ENCODE measurements around the gene FOXP1.

The FOXP1 gene

GRCh38 chr3:71127844-71128243 is 455.7 kb downstream of the FOXP1 start:
- H4K20me1 ChIP-seq (ENCODE audit: low read depth, low read length): no peaks in the 10 kb centered on the region
- peak overlapping the region; percentile 92 for H3K4me2 ChIP-seq (ENCODE audit: low read depth, low read length, poor library complexity, severe bottlenecking)
- H3F3A ChIP-seq (ENCODE audit: insufficient read depth): no peaks in the 10 kb centered on the region; the same call in 1 of the 2 replicates
- no peak overlapping the region; the same call in 1 of the 2 replicates for H3K9ac ChIP-seq (ENCODE audit: low read length)
- no peak overlapping the region for H3K4me3 ChIP-seq (ENCODE audit: insufficient read depth, low read length, poor library complexity, severe bottlenecking)
- H3K9me3 ChIP-seq (ENCODE audit: insufficient read depth, low read length): no peaks in the 10 kb centered on the region
- no peak overlapping the region for H2AFZ ChIP-seq (ENCODE audit: low read depth, low read length, severe bottlenecking)
- H3K36me3 ChIP-seq (ENCODE audit: low read length): no peaks in the 10 kb centered on the region
- TF ChIP-seq EZH2phosphoT487 (conservative IDR thresholded peaks at IDR 0.05; ENCODE audit: low read length) (no peak), CTCF (IDR thresholded peaks at IDR 0.05; ENCODE audit: insufficient read depth, low read length, poor library complexity, severe bottlenecking) (no peak)
- H3K27me3 ChIP-seq (ENCODE audit: low read length): no peaks in the 10 kb centered on the region
- peaks cover 57% of the 10 kb centered on the region for H3K79me2 ChIP-seq (ENCODE audit: insufficient read depth, low read length)
- no peak overlapping the region for H3K27ac ChIP-seq (ENCODE audit: low read depth, low read length)
- no peaks in the 10 kb centered on the region for H3K9me2 ChIP-seq (replicated peaks; ENCODE audit: insufficient read depth, low read length)

GRCh38 chr3:71127052-71127831 is 456.3 kb downstream of the FOXP1 start:
- no peaks in the 10 kb centered on the region for H3K27me3 ChIP-seq (ENCODE audit: low read length)
- TF ChIP-seq EZH2phosphoT487 (conservative IDR thresholded peaks at IDR 0.05; ENCODE audit: low read length): no peak
- no peak for TF ChIP-seq CTCF (IDR thresholded peaks at IDR 0.05; ENCODE audit: insufficient read depth, low read length, poor library complexity, severe bottlenecking)
- peak overlapping the region; percentile 92 for H3K4me2 ChIP-seq (ENCODE audit: low read depth, low read length, poor library complexity, severe bottlenecking)
- H3K27ac ChIP-seq (ENCODE audit: low read depth, low read length): no peak overlapping the region
- H2AFZ ChIP-seq (ENCODE audit: low read depth, low read length, severe bottlenecking): no peak overlapping the region
- peaks cover 58% of the 10 kb centered on the region for H3K79me2 ChIP-seq (ENCODE audit: insufficient read depth, low read length)
- no peak overlapping the region for H3K4me3 ChIP-seq (ENCODE audit: insufficient read depth, low read length, poor library complexity, severe bottlenecking)
- H3K9me2 ChIP-seq (replicated peaks; ENCODE audit: insufficient read depth, low read length): no peaks in the 10 kb centered on the region
- H4K20me1 ChIP-seq (ENCODE audit: low read depth, low read length): no peaks in the 10 kb centered on the region
- no peaks in the 10 kb centered on the region for H3K36me3 ChIP-seq (ENCODE audit: low read length)
- no peaks in the 10 kb centered on the region for H3K9me3 ChIP-seq (ENCODE audit: insufficient read depth, low read length)
- no peak overlapping the region for H3K9ac ChIP-seq (ENCODE audit: low read length)
- H3F3A ChIP-seq (ENCODE audit: insufficient read depth): no peaks in the 10 kb centered on the region; the same call in 1 of the 2 replicates

DNA sequence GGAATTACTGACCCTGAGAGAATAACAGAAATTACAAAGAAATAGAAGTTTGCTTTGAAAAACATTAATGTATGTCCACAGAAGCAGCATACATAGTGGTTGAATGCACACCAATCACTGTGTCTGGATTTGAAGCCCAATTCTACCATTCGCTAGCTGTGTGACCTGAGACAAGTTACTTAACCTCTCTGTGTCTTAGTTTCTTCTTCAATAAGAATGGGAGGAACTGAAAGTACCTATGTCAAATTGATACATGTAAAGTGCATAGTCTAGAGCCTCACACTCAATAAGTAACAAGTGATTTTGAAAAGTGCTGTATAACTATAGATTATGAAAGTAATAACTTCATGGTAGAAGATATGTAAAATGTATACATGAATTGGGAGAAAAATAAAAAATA is 457.8 kb downstream of the FOXP1 start:
- no peak overlapping the region for H3K9ac ChIP-seq (ENCODE audit: low read length)
- H3K4me3 ChIP-seq (ENCODE audit: insufficient read depth, low read length, poor library complexity, severe bottlenecking): no peak overlapping the region
- no peak overlapping the region for H3K27ac ChIP-seq (ENCODE audit: low read depth, low read length)
- TF ChIP-seq CTCF (IDR thresholded peaks at IDR 0.05; ENCODE audit: insufficient read depth, low read length, poor library complexity, severe bottlenecking): no peak
- TF ChIP-seq EZH2phosphoT487 (conservative IDR thresholded peaks at IDR 0.05; ENCODE audit: low read length): no peak
- no peaks in the 10 kb centered on the region for H3K27me3 ChIP-seq (ENCODE audit: low read length)
- H3K9me2 ChIP-seq (replicated peaks; ENCODE audit: insufficient read depth, low read length): no peaks in the 10 kb centered on the region
- no peaks in the 10 kb centered on the region for H4K20me1 ChIP-seq (ENCODE audit: low read depth, low read length)
- H3K4me2 ChIP-seq (ENCODE audit: low read depth, low read length, poor library complexity, severe bottlenecking): no peak overlapping the region
- no peaks in the 10 kb centered on the region for H3K36me3 ChIP-seq (ENCODE audit: low read length)
- H2AFZ ChIP-seq (ENCODE audit: low read depth, low read length, severe bottlenecking): no peak overlapping the region
- no peaks in the 10 kb centered on the region for H3K9me3 ChIP-seq (ENCODE audit: insufficient read depth, low read length)
- no peaks in the 10 kb centered on the region; the same call in 1 of the 2 replicates for H3F3A ChIP-seq (ENCODE audit: insufficient read depth)
- H3K79me2 ChIP-seq (ENCODE audit: insufficient read depth, low read length): peaks cover 58% of the 10 kb centered on the region

Measured in SU-DHL-6 (cell line).